AG09309 (cell line): ENCODE results near the gene MED20.
"Not testable (repeated sequence)": the region's sequence is repeated elsewhere in the genome, so short reads cannot be mapped to it uniquely, and the experiment has no call there.

ENCODE experiments used
- DNase-seq: peaks from one replicate; pipeline ENCODE4 v3.0.0-alpha.2; 2010; ENCODE audit warnings: low read depth
- H3K4me3 ChIP-seq: 2 replicates; pipeline ENCODE4 v1.5.1; 2011; ENCODE audit warnings: mild to moderate bottlenecking, low read depth, low read length, moderate library complexity; ENCODE audit not compliant: control insufficient read depth
- TF ChIP-seq, protein P1 (sequence below): IDR thresholded peaks from 2 replicates; pipeline ENCODE4 v1.5.1; 2011; ENCODE audit warnings: mild to moderate bottlenecking, low read depth, low read length, inconsistent platforms; ENCODE audit not compliant: insufficient read depth, control insufficient read depth; ENCODE audit errors: missing control alignments

MED20 gene

DNA sequence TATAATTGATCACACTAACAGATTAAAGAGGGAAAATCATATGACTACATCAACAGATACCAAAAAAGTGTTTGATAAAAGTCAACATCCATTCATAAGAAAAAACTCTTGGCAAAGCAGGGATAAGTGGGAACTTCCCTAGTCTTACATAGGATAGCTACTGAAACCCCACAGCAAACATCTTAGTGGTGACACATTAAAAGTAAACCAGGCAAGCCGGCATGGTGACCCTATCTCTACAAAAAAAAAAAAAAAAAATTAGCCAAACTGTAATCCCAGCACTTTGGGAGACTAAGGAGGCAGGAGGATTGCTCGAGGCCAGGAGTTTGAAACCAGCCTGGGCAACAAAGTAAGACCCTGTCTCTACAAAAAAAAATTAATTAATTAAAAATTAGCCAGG, 34.5 kb upstream of the MED20 start:
- DNase-seq = no peak
- no peak overlapping the region for H3K4me3 ChIP-seq
- TF ChIP-seq, protein P1, sequence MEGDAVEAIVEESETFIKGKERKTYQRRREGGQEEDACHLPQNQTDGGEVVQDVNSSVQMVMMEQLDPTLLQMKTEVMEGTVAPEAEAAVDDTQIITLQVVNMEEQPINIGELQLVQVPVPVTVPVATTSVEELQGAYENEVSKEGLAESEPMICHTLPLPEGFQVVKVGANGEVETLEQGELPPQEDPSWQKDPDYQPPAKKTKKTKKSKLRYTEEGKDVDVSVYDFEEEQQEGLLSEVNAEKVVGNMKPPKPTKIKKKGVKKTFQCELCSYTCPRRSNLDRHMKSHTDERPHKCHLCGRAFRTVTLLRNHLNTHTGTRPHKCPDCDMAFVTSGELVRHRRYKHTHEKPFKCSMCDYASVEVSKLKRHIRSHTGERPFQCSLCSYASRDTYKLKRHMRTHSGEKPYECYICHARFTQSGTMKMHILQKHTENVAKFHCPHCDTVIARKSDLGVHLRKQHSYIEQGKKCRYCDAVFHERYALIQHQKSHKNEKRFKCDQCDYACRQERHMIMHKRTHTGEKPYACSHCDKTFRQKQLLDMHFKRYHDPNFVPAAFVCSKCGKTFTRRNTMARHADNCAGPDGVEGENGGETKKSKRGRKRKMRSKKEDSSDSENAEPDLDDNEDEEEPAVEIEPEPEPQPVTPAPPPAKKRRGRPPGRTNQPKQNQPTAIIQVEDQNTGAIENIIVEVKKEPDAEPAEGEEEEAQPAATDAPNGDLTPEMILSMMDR = no peak

DNA sequence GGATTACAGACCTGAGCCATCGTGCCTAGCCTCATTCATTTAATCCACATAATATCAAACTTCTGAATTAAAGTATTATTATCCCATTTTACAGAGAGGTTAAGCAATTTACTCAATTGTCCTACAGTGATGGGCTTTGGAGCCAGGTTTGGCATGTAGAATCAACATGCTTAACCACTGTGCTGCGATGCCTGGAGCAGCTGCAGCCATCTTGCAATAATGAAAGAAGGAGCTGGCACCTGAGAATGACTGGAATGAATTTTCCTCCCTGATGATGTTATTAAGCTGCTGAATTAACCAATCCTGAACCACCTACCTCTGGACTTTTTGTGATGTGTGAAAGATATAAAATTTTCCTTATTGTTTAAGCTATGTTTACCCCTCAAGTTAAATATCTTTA, 33.7 kb upstream of the MED20 start:
- no peak overlapping the region for H3K4me3 ChIP-seq
- TF ChIP-seq, protein P1 = no peak
- no peak for DNase-seq

DNA sequence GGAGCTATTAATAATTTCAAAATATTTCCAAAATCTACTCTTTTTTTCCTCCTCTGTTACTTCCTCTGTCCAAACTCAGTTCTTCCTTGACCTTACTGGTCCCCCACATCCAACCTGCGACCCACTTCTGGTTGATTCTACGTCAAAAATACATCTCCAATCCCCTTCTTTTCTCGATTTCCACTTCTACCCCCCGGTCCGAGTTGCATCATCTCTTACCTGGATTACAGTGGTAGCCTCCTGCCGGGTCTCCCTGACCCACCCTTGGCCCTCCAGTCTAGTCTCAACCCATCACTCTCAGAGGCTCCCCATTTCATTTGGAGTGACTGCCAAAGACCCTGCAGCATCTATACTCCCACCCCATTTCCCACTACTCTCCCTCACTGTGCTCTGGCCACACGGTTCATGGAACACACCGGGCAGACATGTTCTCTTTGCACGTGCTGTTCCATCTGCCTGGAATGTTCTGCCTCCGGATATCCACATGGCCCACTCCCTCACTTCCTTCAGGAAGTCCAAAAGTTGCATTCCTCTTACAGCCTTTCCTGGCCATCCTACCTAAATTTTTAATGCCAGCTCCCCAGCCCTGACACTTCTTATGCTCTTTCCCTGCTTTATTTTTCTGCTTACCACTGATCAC, 26.8 kb upstream of the MED20 start:
- no peak for DNase-seq
- H3K4me3 ChIP-seq = no peak overlapping the region
- TF ChIP-seq, protein P1 = no peak

DNA sequence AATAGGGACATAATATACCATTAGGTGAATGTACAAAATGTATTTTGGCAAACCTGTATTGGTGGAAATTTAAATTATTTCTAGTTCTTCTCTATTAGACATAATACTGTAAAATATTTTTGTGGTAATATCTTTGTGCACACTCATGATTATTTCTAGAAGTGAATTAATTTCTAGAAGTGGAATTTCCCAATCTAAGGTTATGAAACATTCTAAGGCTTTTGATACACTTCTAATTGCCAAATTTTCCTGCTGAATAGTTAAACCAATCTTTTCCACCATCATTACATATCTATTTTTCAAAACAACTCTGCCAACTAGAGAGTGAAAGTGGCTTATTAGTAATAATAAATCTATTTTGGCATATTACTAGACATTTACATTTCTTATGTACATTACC, 22.5 kb upstream of the MED20 start:
- DNase-seq = no peak
- TF ChIP-seq, protein P1 = no peak
- no peak overlapping the region for H3K4me3 ChIP-seq

DNA sequence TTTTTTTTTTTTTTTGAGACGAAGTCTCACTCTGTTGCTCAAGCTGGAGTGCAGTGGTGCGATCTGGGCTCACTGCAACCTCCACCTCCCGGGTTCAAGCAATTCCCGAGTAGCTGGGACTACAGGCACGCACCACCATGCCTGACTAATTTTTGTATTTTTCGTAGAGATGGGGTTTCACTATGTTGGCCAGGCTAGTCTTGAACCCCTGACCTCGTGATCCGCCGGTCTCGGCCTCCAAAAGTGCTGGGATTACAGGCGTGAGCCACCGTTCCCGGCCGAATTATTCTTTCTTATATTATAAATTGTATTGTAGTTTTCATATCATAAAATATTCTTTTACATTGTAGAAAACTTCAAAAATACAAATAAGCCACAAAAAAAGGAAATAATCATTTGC, 21.9 kb upstream of the MED20 start:
- DNase-seq, H3K4me3 ChIP-seq: not testable (repeated sequence)

DNA sequence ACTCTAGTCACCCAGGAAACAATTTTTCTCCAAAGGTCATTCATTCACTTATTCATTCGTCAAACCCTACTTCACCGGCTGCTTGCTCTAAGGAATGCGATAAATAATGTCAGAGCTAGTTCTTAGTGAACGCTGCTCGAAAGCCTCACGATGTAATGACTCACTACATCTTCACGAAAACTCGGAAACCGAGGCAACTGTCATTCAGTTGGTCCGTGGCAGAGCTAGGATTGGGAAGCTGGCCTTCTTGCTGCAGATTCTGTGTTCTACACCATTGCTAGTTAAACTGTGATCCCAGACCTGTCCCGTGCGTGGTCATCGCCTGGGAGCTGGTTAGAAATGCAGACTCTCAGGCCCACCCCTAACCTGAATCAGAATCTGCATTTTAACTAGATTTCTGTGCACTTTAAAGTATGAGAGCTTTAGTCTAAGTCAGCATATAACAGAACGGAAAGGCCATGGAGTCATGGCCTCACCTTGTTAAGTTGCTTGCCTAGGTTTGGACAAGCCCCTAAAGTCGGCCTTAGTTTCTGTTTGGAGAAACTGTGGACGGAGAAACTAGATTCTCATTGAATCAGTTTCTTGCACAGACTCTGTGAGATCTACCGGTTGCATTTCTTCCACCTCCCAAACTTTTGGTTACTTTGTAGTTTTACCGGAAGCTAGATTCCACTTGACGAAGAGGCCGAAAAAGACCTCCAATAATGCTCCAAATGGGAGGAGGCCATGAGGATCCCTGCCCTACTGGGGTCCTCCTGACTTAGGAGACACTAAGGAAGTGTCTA, 21.3 kb upstream of the MED20 start:
- DNase-seq = peak; percentile 35
- TF ChIP-seq, protein P1 = no peak
- H3K4me3 ChIP-seq = peak overlapping the region; percentile 46

DNA sequence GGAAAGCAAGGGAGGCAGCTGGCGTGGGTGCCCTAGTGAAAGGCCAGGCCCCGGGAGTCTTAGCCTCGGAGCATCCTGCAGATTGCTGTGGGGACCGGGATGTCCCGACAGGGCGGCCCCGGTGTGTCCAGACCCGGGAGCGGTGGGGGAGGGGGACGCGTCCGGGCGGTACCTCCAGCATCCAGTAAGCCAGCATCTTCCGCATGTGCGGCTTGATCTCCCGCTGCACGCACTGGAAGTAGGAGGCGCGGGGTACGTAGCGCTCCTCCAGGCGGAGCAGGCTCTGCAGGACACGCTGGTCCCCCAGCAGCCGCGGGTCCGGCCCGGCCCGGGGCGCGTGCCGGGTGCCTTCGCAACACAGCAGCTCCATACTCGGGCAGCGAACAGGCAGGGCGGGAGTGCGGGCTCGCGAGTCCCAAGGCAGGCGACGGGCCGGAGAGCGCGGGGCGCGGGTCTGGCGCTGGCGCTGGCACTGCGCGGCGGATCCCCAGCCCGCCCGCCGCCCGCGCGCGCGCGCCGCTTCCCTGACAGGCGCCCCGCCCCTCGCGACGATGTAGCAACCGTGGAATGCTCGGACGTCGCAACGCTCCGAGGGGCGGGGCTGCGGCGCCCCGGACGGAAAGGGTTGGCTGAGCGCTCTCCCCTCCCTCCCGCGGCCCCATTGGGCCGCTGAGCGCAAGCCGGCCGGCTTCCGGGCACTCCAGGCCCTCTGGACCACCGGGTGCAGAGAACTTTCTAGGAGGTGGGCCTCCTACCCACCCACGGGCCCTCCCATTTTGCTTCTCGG, 20.5 kb upstream of the MED20 start, which contains the start of gene CCND3:
CCND3 (minus strand) TSS at position 529 of the 787 bp plus-strand sequence; CDS start at position 370, 159 bp downstream.
- peak; percentile 52 for DNase-seq
- TF ChIP-seq, protein P1 = no peak
- H3K4me3 ChIP-seq = peak within 1 kb of the TSS; percentile 98
